Measurements from ENCODE around the gene FOXP1.

- TF ChIP-seq YY1 (IDR thresholded peaks at IDR 0.05; ENCODE audit: low read depth, low read length) (no peak), MAX (IDR thresholded peaks at IDR 0.05) (no peak), CTCF (IDR thresholded peaks at IDR 0.05; ENCODE audit: control extremely low read depth in 1 of 3, insufficient read depth in 1 of 3, low read depth in 1 of 3, low read length in 3 of 3) (no peak), EZH2 (IDR thresholded peaks at IDR 0.05; ENCODE audit: low read depth, low read length, severe bottlenecking) (no peak), TCF12 (IDR thresholded peaks at IDR 0.05; ENCODE audit: low read depth, low read length) (no peak), BCL11A (IDR thresholded peaks at IDR 0.05; ENCODE audit: low read depth in 2 of 2, low read length in 2 of 2) (no peak), TEAD4 (IDR thresholded peaks at IDR 0.05; ENCODE audit: low read depth, low read length) (no peak), MAFK (IDR thresholded peaks at IDR 0.05; ENCODE audit: low read depth, low read length) (no peak), RNF2 (IDR thresholded peaks at IDR 0.05; ENCODE audit: borderline replicate concordance, low read depth, low read length, missing control alignments, poor library complexity, severe bottlenecking) (no peak), ATF3 (IDR thresholded peaks at IDR 0.05; ENCODE audit: insufficient read depth, low read depth, low read length) (no peak), TAF1 (IDR thresholded peaks at IDR 0.05; ENCODE audit: low read depth, low read length) (no peak), RXRA (IDR thresholded peaks at IDR 0.05; ENCODE audit: insufficient read depth, low read depth, low read length) (no peak)
These were observed 135.7 kb downstream of the FOXP1 start for GRCh38 chr3:71447803-71448202.

Measured in H1 (cell line).